Sigmoid colon (tissue), 4 donors: ENCODE results near the gene PLG.
"Not testable (repeated sequence)": the region's sequence is repeated elsewhere in the genome, so short reads cannot be mapped to it uniquely, and the experiment has no call there.

Experiments used
- CTCF ChIP-seq, 4 experiments: fragments of 450-650 bp in 3 of 4; fragments of 200-600 bp in 1 of 4; IDR thresholded peaks; one replicate each; pipeline ENCODE4 v1.5.1; 2016 to 2019; ENCODE audit warnings: antibody characterized with exemption in 4 of 4, mild to moderate bottlenecking in 3 of 4, moderate library complexity in 2 of 4
- POLR2AphosphoS5 ChIP-seq, 4 donors: sonication (generic); formaldehyde crosslinking; IDR thresholded peaks; one replicate each; pipeline ENCODE4 v1.6.1; 2017; ENCODE audit warnings: antibody characterized with exemption in 4 of 4

GRCh38 chr6:160695622-160696021 is 6.4 kb upstream of the PLG start:
- TF ChIP-seq POLR2AphosphoS5, CTCF (IDR thresholded peaks at IDR 0.05): not testable (repeated sequence)
